Measurements from ENCODE around the gene BMP6. TPM values are rescaled to one million over a fixed set of nuclear protein-coding genes. Genes with fewer than 3 reads are reported as not detected.

BMP6 gene
- total RNA-seq, 2 experiments from 2014 or later: 0.38 to 1.1 TPM

DNA sequence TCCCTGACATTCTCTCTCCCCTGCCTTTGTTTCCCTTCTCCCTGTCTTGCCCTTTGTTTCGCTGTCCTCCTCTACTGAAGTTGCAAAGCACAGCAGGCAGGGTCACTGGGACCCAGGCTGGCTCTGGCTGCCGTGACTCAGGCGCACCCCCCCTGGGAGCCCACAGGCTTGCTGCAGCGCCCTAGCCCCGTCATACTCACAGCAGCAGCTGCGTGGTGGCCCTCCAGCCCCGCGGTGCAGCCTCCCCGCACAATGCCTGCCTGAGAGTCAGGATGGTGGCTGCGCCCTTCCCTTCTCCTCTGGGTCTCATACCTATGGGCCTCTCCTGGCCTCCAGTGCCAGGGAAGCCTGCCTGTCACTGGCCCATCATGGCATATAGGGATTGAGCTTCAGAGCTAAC, 143.0 kb downstream of the BMP6 start:
- TF ChIP-seq EZH2phosphoT487 (IDR thresholded peaks at IDR 0.05; ENCODE audit: borderline replicate concordance, low read depth, low read length): no peak
- TF ChIP-seq, protein P1, sequence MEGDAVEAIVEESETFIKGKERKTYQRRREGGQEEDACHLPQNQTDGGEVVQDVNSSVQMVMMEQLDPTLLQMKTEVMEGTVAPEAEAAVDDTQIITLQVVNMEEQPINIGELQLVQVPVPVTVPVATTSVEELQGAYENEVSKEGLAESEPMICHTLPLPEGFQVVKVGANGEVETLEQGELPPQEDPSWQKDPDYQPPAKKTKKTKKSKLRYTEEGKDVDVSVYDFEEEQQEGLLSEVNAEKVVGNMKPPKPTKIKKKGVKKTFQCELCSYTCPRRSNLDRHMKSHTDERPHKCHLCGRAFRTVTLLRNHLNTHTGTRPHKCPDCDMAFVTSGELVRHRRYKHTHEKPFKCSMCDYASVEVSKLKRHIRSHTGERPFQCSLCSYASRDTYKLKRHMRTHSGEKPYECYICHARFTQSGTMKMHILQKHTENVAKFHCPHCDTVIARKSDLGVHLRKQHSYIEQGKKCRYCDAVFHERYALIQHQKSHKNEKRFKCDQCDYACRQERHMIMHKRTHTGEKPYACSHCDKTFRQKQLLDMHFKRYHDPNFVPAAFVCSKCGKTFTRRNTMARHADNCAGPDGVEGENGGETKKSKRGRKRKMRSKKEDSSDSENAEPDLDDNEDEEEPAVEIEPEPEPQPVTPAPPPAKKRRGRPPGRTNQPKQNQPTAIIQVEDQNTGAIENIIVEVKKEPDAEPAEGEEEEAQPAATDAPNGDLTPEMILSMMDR (conservative IDR thresholded peaks at IDR 0.05; ENCODE audit: low read length): no peak
- H3K9me2 ChIP-seq (ENCODE audit: insufficient read depth, low read length): no peaks in the 10 kb centered on the region
- no peak overlapping the region for H3K4me2 ChIP-seq (ENCODE audit: low read length)
- no peak overlapping the region for H3K27ac ChIP-seq (ENCODE audit: low read depth, low read length, poor library complexity, severe bottlenecking)
- no peak overlapping the region for H3K4me3 ChIP-seq (ENCODE audit: low read depth, low read length, poor library complexity, severe bottlenecking)
- no peaks in the 10 kb centered on the region for H3K36me3 ChIP-seq (ENCODE audit: insufficient read depth, low read length)
- intact Hi-C loops (cut with micrococcal nuclease; ENCODE audit: unreplicated experiment): no loop called here
- no peak overlapping the region for H2AFZ ChIP-seq (ENCODE audit: low read length)
- H3K79me2 ChIP-seq (ENCODE audit: insufficient read depth, low read depth, low read length): no peaks in the 10 kb centered on the region
- H4K20me1 ChIP-seq (ENCODE audit: insufficient read depth, low read length): no peaks in the 10 kb centered on the region
- peaks cover 5% of the 10 kb centered on the region for H3K4me1 ChIP-seq (ENCODE audit: insufficient read depth, low read length, poor library complexity, severe bottlenecking)
- no peak for DNase-seq (ENCODE audit: low spot score)
- no TSS peak for BruUV-seq (replicated peaks)
- 0 out of 2 replicates have a peak, but pooled peaks cover 6% of the 10 kb centered on the region for H3K9me3 ChIP-seq (ENCODE audit: low read length)
- CTCF ChIA-PET (ENCODE audit: unreplicated experiment): no interaction called here
- POLR2A ChIA-PET: interaction anchor here (0.6 kb wide), 1 partner anchor 82 kb away, joined by 3 read pairs; no protein-coding TSS in a partner anchor

DNA sequence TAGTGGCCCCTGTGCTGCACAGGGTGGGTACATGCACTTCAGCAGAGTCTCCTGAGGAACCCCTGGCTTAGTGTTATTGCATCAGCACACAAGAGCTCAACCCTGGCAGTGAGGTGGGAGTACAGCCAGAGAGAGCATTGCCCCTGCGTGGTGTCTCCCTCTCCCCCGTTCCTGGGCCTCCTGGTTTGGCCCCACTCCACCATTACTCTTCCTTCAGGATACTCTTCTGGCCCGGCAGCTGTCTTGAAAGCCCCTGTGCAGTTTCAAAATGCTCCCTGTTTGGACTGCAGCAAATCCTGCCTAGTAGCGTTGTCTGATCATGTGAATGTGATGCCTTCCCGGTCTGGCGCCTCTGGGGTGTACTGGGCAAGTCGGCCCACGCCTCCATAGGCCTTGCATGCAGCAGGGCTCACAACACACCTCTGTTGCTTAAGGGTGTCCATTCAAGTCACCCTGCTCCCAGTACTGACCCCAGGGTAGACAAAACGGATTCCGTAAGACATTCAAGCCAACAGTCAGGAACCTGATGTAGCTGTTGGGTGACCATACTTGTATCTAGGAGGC, 152.6 kb downstream of the BMP6 start:
- intact Hi-C loops (cut with micrococcal nuclease; ENCODE audit: unreplicated experiment): no loop called here
- Histone ChIP-seq H3K9me3 (ENCODE audit: low read length) (0 out of 2 replicates have a peak, but pooled peaks cover 4% of the 10 kb centered on the region), H2AFZ (ENCODE audit: low read length) (no peak overlapping the region)

DNA sequence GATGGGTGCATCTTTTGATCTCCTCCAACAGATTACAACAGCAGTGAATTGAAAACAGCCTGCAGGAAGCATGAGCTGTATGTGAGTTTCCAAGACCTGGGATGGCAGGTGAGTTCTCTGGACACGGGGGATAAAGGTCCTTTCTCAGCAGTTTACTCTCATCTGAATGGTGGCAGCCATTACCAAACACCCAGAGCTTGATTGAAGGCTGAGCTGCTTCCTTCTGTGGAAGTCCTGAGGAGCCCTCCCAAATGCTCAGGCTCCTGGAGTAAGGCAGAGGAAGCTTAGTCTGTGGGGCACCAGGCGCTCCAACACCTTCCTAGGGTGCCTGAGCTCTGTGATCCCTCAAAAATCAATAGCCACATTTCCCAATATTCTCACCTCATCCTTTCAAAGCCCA, 153.1 kb downstream of the BMP6 start:
- no peak overlapping the region for H3K4me2 ChIP-seq (ENCODE audit: low read length)
- no peaks in the 10 kb centered on the region for H4K20me1 ChIP-seq (ENCODE audit: insufficient read depth, low read length)
- H3K9me3 ChIP-seq (ENCODE audit: low read length): no peaks in the 10 kb centered on the region
- H3K9me2 ChIP-seq (ENCODE audit: insufficient read depth, low read length): no peaks in the 10 kb centered on the region
- BruUV-seq (replicated peaks): no TSS peak
- no peak for TF ChIP-seq EZH2phosphoT487 (IDR thresholded peaks at IDR 0.05; ENCODE audit: borderline replicate concordance, low read depth, low read length)
- peaks cover 53% of the 10 kb centered on the region for H3K36me3 ChIP-seq (ENCODE audit: insufficient read depth, low read length)
- no peak overlapping the region for H3K27ac ChIP-seq (ENCODE audit: low read depth, low read length, poor library complexity, severe bottlenecking)
- DNase-seq (ENCODE audit: low spot score): no peak
- ChIA-PET CTCF (ENCODE audit: unreplicated experiment) (no interaction called here), POLR2A (interaction anchor here (0.5 to 1.8 kb wide), 2 partner anchors 150 to 744 kb away, joined by 3 to 4 read pairs; no protein-coding TSS in a partner anchor)
- intact Hi-C loops (cut with micrococcal nuclease; ENCODE audit: unreplicated experiment): no loop called here
- no peak overlapping the region for H2AFZ ChIP-seq (ENCODE audit: low read length)
- H3K4me3 ChIP-seq (ENCODE audit: low read depth, low read length, poor library complexity, severe bottlenecking): no peak overlapping the region
- no peaks in the 10 kb centered on the region for H3K79me2 ChIP-seq (ENCODE audit: insufficient read depth, low read depth, low read length)
- H3K4me1 ChIP-seq (ENCODE audit: insufficient read depth, low read length, poor library complexity, severe bottlenecking): no peaks in the 10 kb centered on the region

More for the DNA sequence above, 152.6 kb downstream of the BMP6 start:
- Histone ChIP-seq H4K20me1 (ENCODE audit: insufficient read depth, low read length) (no peaks in the 10 kb centered on the region), H3K9me2 (ENCODE audit: insufficient read depth, low read length) (no peaks in the 10 kb centered on the region), H3K4me2 (ENCODE audit: low read length) (no peak overlapping the region), H3K27ac (ENCODE audit: low read depth, low read length, poor library complexity, severe bottlenecking) (no peak overlapping the region), H3K79me2 (ENCODE audit: insufficient read depth, low read depth, low read length) (no peaks in the 10 kb centered on the region), H3K4me3 (ENCODE audit: low read depth, low read length, poor library complexity, severe bottlenecking) (no peak overlapping the region), H3K4me1 (ENCODE audit: insufficient read depth, low read length, poor library complexity, severe bottlenecking) (no peaks in the 10 kb centered on the region), H3K36me3 (ENCODE audit: insufficient read depth, low read length) (peaks cover 47% of the 10 kb centered on the region)
- TF ChIP-seq, protein P1 (conservative IDR thresholded peaks at IDR 0.05; ENCODE audit: low read length): no peak
- no peak for TF ChIP-seq EZH2phosphoT487 (IDR thresholded peaks at IDR 0.05; ENCODE audit: borderline replicate concordance, low read depth, low read length)
- no TSS peak for BruUV-seq (replicated peaks)
- ChIA-PET POLR2A (interaction anchor here (1.8 kb wide), 1 partner anchor 150 kb away, joined by 4 read pairs; no protein-coding TSS in a partner anchor), CTCF (ENCODE audit: unreplicated experiment) (no interaction called here)
- no peak for DNase-seq (ENCODE audit: low spot score)

Measured in OCI-LY7 (cell line).